HepG2 (cell line): Measurements from ENCODE around the gene CUL7. TPM values are rescaled to one million over a fixed set of nuclear protein-coding genes. Genes with fewer than 3 reads are reported as not detected.

ENCODE experiments used
- ATAC-seq: fragments of 200-7000 bp; cut with Tn5 transposase; 3 replicates; pipeline ENCODE4 v1.9.1; 2020; ENCODE audit warnings: mild to moderate bottlenecking, moderate library complexity
- BruUV-seq: library from RNA; stranded (reverse); fragments of 400-500 nt; replicated peaks from 2 replicates; lab custom pipeline; 2021; lab: Mats Ljungman, UMichigan
- CTCF ChIA-PET: fragments of 300-600 bp; formaldehyde crosslinking; extraction: SDS; loops from one replicate; lab custom pipeline; 2021; ENCODE audit warnings: low total read pairs, inconsistent platforms, low intra/inter-chr PET ratio; lab: Yijun Ruan, JAX
- POLR2A ChIA-PET: fragments of 350-600 bp; sonication (Branson Sonifier 250); formaldehyde crosslinking; loops from one replicate; lab custom pipeline; 2020; ENCODE audit warnings: antibody characterized with exemption, inconsistent platforms; lab: Yijun Ruan, JAX
- DNase-seq: peaks from one replicate; pipeline ENCODE4 v3.0.0-alpha.2; 2015; ENCODE audit warnings: low spot score
- FAIRE-seq: peaks from 3 replicates; lab custom pipeline; 2011; peaks lifted over from hg19 to GRCh38; lab: Jason Lieb, UNC
- H2AFZ ChIP-seq: one replicate; pipeline ENCODE4 v1.6.1; 2011; ENCODE audit warnings: low read length, inconsistent platforms
- H3K27ac ChIP-seq: fragments of 300-600 bp; 3 replicates; pipeline ENCODE4 v1.8.0; 2011; ENCODE audit warnings: mixed run types, mild to moderate bottlenecking, mixed read lengths, low read length, inconsistent platforms; ENCODE audit not compliant: insufficient read depth; ENCODE audit errors: extremely low read length
- H3K27me3 ChIP-seq, 2 experiments: fragments of 200-600 bp in 1 of 2; 2 replicates in 1 of 2; 3 replicates in 1 of 2; pipeline versions ENCODE4 v1.6.0 to v1.8.0; 2011; ENCODE audit warnings: low read length in 2 of 2, mild to moderate bottlenecking in 2 of 2, moderate library complexity in 2 of 2, inconsistent platforms in 1 of 2; ENCODE audit not compliant: insufficient read depth in 2 of 2, control insufficient read depth in 1 of 2
- H3K36me3 ChIP-seq, 2 experiments: fragments of 200-600 bp in 1 of 2; replicated peaks in 1 of 2; 2 replicates in 1 of 2; 3 replicates in 1 of 2; pipeline versions ENCODE4 v1.5.1 to v1.8.0; 2011; ENCODE audit warnings: low read length in 2 of 2, inconsistent platforms in 1 of 2; ENCODE audit not compliant: insufficient read depth in 2 of 2, control insufficient read depth in 1 of 2
- H3K4me1 ChIP-seq: 2 replicates; pipeline ENCODE4 v1.5.1; 2012; ENCODE audit warnings: low read length, inconsistent platforms; ENCODE audit not compliant: insufficient read depth
- H3K4me2 ChIP-seq: 2 replicates; pipeline ENCODE4 v1.6.0; 2011; ENCODE audit warnings: low read depth, low read length, inconsistent platforms
- H3K4me3 ChIP-seq, 3 experiments: fragments of 200-600 bp in 1 of 3; sonication (generic), shearing (Covaris generic) in 1 of 3; replicated peaks in 1 of 3; 2 replicates each; pipeline ENCODE4 v1.5.1; 2011 to 2016; ENCODE audit warnings: low read length in 3 of 3, inconsistent platforms in 2 of 3, low read depth in 2 of 3, mild to moderate bottlenecking in 2 of 3, control low read depth in 1 of 3, mixed read lengths in 1 of 3; ENCODE audit not compliant: insufficient read depth in 1 of 3
- H3K79me2 ChIP-seq: one replicate; pipeline ENCODE4 v1.6.1; 2011; ENCODE audit warnings: low read length, inconsistent platforms; ENCODE audit not compliant: insufficient read depth
- H3K9ac ChIP-seq: 2 replicates; pipeline ENCODE4 v1.6.0; 2011; ENCODE audit warnings: mild to moderate bottlenecking, low read depth, low read length, inconsistent platforms; ENCODE audit not compliant: insufficient read depth
- H3K9me3 ChIP-seq: 2 replicates; pipeline ENCODE4 v1.5.1; 2012; ENCODE audit warnings: mild to moderate bottlenecking, low read length
- H4K20me1 ChIP-seq: 2 replicates; pipeline ENCODE4 v1.6.0; 2011; ENCODE audit warnings: inconsistent platforms, mild to moderate bottlenecking, low read length, moderate library complexity; ENCODE audit not compliant: insufficient read depth
- ARNT ChIP-seq: fragments of 450-650 bp; IDR thresholded peaks from 2 replicates; pipeline ENCODE4 v1.6.1; 2017
- CBX5 ChIP-seq: sonication (generic); formaldehyde crosslinking; IDR thresholded peaks from 2 replicates; pipeline ENCODE4 v1.4.0; 2020; ENCODE audit warnings: missing genetic modification reagents, borderline replicate concordance
- HMGA1 ChIP-seq: sonication (generic); formaldehyde crosslinking; conservative IDR thresholded peaks from 2 replicates; pipeline ENCODE4 v1.4.0; 2020; ENCODE audit warnings: missing genetic modification reagents
- MZF1 ChIP-seq: sonication (generic); formaldehyde crosslinking; IDR thresholded peaks from 2 replicates; pipeline ENCODE4 v1.8.1; 2023; ENCODE audit warnings: mild to moderate bottlenecking, missing genetic modification reagents, borderline replicate concordance
- PAXIP1 ChIP-seq: sonication (generic); formaldehyde crosslinking; conservative IDR thresholded peaks from 2 replicates; pipeline ENCODE4 v1.4.0; 2020; ENCODE audit warnings: mild to moderate bottlenecking, missing genetic modification reagents, moderate library complexity
- SMARCE1 ChIP-seq: fragments of 450-650 bp; IDR thresholded peaks from 2 replicates; pipeline ENCODE4 v1.6.1; 2017; ENCODE audit warnings: borderline replicate concordance
- THAP8 ChIP-seq: sonication (generic); formaldehyde crosslinking; IDR thresholded peaks from 2 replicates; pipeline ENCODE4 v1.5.1; 2020; ENCODE audit warnings: missing genetic modification reagents, mild to moderate bottlenecking, borderline replicate concordance
- ZNF232 ChIP-seq: sonication (generic); formaldehyde crosslinking; IDR thresholded peaks from 2 replicates; pipeline ENCODE4 v1.4.0; 2020; ENCODE audit warnings: missing genetic modification reagents, borderline replicate concordance
- ZNF549 ChIP-seq: sonication (generic); formaldehyde crosslinking; IDR thresholded peaks from 2 replicates; pipeline ENCODE4 v1.5.0; 2020; ENCODE audit warnings: missing genetic modification reagents
- ZNF605 ChIP-seq: sonication (generic); formaldehyde crosslinking; IDR thresholded peaks from 2 replicates; pipeline ENCODE4 v1.8.0; 2022; ENCODE audit warnings: mild to moderate bottlenecking, missing genetic modification reagents
- ZNF614 ChIP-seq: IDR thresholded peaks from 2 replicates; pipeline ENCODE4 v1.6.1; 2018; ENCODE audit warnings: missing biosample characterization, missing genetic modification reagents, inconsistent platforms, borderline replicate concordance
- WGBS: methylation state at CpG from one replicate; pipeline ENCODE4 v1.1.6; 2017; ENCODE audit warnings: low lambda C conversion rate; 5-methylcytosine and 5-hydroxymethylcytosine counted together
- in situ Hi-C: cut with HindIII; loops from 2 replicates; pipeline ENCODE4 v1.10.0; 2017; ENCODE audit warnings: low pct_unique_long_range_greater_than_20kb; ENCODE audit not compliant: extremely low pct_ligation_motif_present
- intact Hi-C: fragments of 100-400 bp; cut with micrococcal nuclease; formaldehyde crosslinking; loops from one replicate; pipeline ENCODE4 v1.10.0; 2022; ENCODE audit not compliant: unreplicated experiment
- polyA plus RNA-seq, 8 experiments: library from polyadenylated mRNA; depleted of rRNA in 3 of 8; stranded (reverse) in 7 of 8; unstranded in 1 of 8; fragments of >200 nt; fragmentation: Illumina TruSeq in 4 of 8; extraction: Trizol in 4 of 8; gene quantifications; 2 replicates each; pipeline versions ENCODE4 v1.2.1 to v1.2.3, GENCODE V29; 2011 to 2016; ENCODE audit warnings: low read depth in 4 of 8, missing spikeins in 1 of 8, mixed read lengths in 1 of 8; ENCODE audit not compliant: insufficient read depth in 1 of 8
- total RNA-seq, 5 experiments: library from RNA; depleted of rRNA; stranded (reverse); fragments of >200 nt; fragmentation: Illumina TruSeq; extraction: Trizol; gene quantifications; 2 replicates each; pipeline ENCODE4 v1.2.3, GENCODE V29; 2016; ENCODE audit warnings: low read depth in 1 of 5
- TF ChIP-seq, protein P1 (sequence below): IDR thresholded peaks from 2 replicates; pipeline ENCODE4 v1.4.0; 2020; ENCODE audit warnings: mild to moderate bottlenecking, missing genetic modification reagents

CUL7 gene
- total and polyA plus RNA-seq, 2 of the 13 experiments (the other 11 are each of a cell fraction or from before 2014, with no cell fraction given) = 32.0 to 60.7 TPM

DNA sequence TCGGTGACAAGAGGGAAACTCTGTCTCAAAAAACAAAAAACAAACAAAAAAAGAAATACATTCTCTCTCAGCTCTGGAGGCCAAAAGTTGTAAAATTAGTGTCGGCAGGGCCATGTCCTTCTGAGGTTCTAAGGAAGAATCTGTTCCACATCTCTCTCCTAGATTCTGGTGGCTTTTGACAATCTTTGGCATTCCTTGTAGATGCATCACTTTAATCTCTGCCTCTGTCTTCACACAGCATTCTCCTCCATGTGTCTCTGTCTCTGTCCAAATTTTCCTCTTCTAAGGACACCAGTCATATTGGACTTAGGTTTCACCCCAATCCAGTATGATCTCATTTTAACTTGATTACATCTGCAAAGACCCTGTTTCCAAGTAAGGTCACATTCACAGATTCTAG is 60.2 kb downstream of the CUL7 start:
- no peaks in the 10 kb centered on the region for H3K27me3 ChIP-seq
- H3K9me3 ChIP-seq = no peaks in the 10 kb centered on the region
- intact Hi-C loops (no loop called here), in situ Hi-C loops (no loop called here)
- peaks cover 11 to 30% of the 10 kb centered on the region in 2 experiments for H3K36me3 ChIP-seq
- H4K20me1 ChIP-seq = no peaks in the 10 kb centered on the region
- no peak for FAIRE-seq
- ChIA-PET CTCF (no interaction called here), POLR2A (no interaction called here)
- no peak overlapping the region for H3K4me3 ChIP-seq
- peaks cover 2% of the 10 kb centered on the region for H3K79me2 ChIP-seq
- no peak for DNase-seq
- H3K9ac ChIP-seq = no peak overlapping the region
- H2AFZ ChIP-seq = no peak overlapping the region
- no TSS peak for BruUV-seq
- no peak overlapping the region for H3K27ac ChIP-seq
- H3K4me2 ChIP-seq = no peak overlapping the region
- no peak for ATAC-seq
- WGBS = 98% methylated on average over 2 of the region's 2 CpGs
- H3K4me1 ChIP-seq = no peaks in the 10 kb centered on the region
- TF ChIP-seq SMARCE1 (no peak), ZNF549 (CRISPR knock-in tag) (no peak), ZNF605 (CRISPR knock-in tag) (no peak), PAXIP1 (CRISPR knock-in tag) (no peak), ARNT (no peak), ZNF614 (CRISPR knock-in tag) (no peak), HMGA1 (CRISPR knock-in tag) (no peak), CBX5 (CRISPR knock-in tag) (no peak), MZF1 (CRISPR knock-in tag) (no peak), THAP8 (CRISPR knock-in tag) (no peak), ZNF232 (CRISPR knock-in tag) (no peak)
- TF ChIP-seq, protein P1, sequence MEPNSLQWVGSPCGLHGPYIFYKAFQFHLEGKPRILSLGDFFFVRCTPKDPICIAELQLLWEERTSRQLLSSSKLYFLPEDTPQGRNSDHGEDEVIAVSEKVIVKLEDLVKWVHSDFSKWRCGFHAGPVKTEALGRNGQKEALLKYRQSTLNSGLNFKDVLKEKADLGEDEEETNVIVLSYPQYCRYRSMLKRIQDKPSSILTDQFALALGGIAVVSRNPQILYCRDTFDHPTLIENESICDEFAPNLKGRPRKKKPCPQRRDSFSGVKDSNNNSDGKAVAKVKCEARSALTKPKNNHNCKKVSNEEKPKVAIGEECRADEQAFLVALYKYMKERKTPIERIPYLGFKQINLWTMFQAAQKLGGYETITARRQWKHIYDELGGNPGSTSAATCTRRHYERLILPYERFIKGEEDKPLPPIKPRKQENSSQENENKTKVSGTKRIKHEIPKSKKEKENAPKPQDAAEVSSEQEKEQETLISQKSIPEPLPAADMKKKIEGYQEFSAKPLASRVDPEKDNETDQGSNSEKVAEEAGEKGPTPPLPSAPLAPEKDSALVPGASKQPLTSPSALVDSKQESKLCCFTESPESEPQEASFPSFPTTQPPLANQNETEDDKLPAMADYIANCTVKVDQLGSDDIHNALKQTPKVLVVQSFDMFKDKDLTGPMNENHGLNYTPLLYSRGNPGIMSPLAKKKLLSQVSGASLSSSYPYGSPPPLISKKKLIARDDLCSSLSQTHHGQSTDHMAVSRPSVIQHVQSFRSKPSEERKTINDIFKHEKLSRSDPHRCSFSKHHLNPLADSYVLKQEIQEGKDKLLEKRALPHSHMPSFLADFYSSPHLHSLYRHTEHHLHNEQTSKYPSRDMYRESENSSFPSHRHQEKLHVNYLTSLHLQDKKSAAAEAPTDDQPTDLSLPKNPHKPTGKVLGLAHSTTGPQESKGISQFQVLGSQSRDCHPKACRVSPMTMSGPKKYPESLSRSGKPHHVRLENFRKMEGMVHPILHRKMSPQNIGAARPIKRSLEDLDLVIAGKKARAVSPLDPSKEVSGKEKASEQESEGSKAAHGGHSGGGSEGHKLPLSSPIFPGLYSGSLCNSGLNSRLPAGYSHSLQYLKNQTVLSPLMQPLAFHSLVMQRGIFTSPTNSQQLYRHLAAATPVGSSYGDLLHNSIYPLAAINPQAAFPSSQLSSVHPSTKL (CRISPR knock-in tag) = no peak
